Adrenal gland (tissue), 5 donors: ENCODE data around the gene AGPAT2.

Source experiments
- POLR2A ChIP-seq, 2 donors: fragments of 450-650 bp; IDR thresholded peaks; one replicate each; pipeline ENCODE4 v1.6.1; 2017; ENCODE audit warnings: antibody characterized with exemption in 2 of 2, mild to moderate bottlenecking in 2 of 2, moderate library complexity in 1 of 2
- TF ChIP-seq, protein P1 (sequence below), 6 experiments: fragments of 450-650 bp in 4 of 6; fragments of 200-600 bp in 2 of 6; sonication (generic) in 1 of 6; IDR thresholded peaks; 1 replicate in 5 of 6; 2 replicates in 1 of 6; pipeline versions ENCODE4 v1.5.1 to v1.8.0; 2016 to 2021; ENCODE audit warnings: antibody characterized with exemption in 6 of 6, mild to moderate bottlenecking in 2 of 6, moderate library complexity in 1 of 6
- donor health status: DM: no; HTN: no; CAD: no.

DNA sequence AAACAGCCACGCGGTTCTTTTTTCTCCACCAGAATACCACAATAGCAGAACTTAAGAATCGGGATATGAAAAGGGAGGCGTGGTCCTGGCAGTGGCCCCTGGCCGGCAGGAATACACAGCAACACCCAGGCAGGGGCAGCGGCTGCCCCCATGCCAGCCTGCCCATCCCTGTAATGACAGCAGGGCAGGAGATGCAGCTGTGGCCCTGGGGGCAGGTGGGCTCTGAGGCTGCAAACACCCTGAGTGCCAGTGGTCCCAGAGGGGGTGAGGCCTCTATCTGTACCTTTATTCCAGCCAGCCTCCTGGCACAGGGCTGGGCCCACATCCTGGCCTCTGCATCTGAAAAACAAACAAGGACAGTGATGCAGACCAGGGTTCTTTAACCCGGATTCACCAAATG lies 37.5 kb upstream of the AGPAT2 start:
- no peak for TF ChIP-seq POLR2A (IDR thresholded peaks at IDR 0.05)
- TF ChIP-seq, protein P1, sequence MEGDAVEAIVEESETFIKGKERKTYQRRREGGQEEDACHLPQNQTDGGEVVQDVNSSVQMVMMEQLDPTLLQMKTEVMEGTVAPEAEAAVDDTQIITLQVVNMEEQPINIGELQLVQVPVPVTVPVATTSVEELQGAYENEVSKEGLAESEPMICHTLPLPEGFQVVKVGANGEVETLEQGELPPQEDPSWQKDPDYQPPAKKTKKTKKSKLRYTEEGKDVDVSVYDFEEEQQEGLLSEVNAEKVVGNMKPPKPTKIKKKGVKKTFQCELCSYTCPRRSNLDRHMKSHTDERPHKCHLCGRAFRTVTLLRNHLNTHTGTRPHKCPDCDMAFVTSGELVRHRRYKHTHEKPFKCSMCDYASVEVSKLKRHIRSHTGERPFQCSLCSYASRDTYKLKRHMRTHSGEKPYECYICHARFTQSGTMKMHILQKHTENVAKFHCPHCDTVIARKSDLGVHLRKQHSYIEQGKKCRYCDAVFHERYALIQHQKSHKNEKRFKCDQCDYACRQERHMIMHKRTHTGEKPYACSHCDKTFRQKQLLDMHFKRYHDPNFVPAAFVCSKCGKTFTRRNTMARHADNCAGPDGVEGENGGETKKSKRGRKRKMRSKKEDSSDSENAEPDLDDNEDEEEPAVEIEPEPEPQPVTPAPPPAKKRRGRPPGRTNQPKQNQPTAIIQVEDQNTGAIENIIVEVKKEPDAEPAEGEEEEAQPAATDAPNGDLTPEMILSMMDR (IDR thresholded peaks at IDR 0.05), result no peak
